Astrocyte (in vitro differentiated cells and primary cell): Measurements from ENCODE around the gene NIF3L1. TPM values are rescaled to one million over a fixed set of nuclear protein-coding genes. Genes with fewer than 3 reads are reported as not detected.

Source experiments
- total RNA-seq: library from RNA; stranded (reverse); gene quantifications from 2 replicates; pipeline ENCODE4 v1.2.1, GENCODE V29; 2021

Gene NIF3L1
- total RNA-seq, 1 donor from 2014 or later: 17.8 TPM

Other genes with a start within 250 kb of the NIF3L1 start
- 311 and 322 TPM in 2 replicates for gene BZW1, start 77.5 kb upstream of the NIF3L1 start, total RNA-seq
- gene CLK1, start 24.7 kb upstream of the NIF3L1 start, total RNA-seq: 46.2 and 48.9 TPM in 2 replicates
- 34.6 and 34.8 TPM in 2 replicates for gene PPIL3, start 294 bp upstream of the NIF3L1 start, total RNA-seq
- 25.4 and 25.5 TPM in 2 replicates for gene ORC2, start 74.3 kb downstream of the NIF3L1 start, total RNA-seq
- 21.2 and 21.8 TPM in 2 replicates for gene HYCC2, start 182.3 kb downstream of the NIF3L1 start, total RNA-seq
- 110 and 115 TPM in 2 replicates for gene NDUFB3, start 182.6 kb downstream of the NIF3L1 start, total RNA-seq
- 34.9 and 47.5 TPM in 2 replicates for gene CFLAR, start 226.8 kb downstream of the NIF3L1 start, total RNA-seq